Large intestine (tissue), 1 donor: ENCODE measurements around the gene CACNA2D2. TPM values are rescaled to one million over a fixed set of nuclear protein-coding genes. Genes with fewer than 3 reads are reported as not detected.

Experiments used
- polyA plus RNA-seq: library from polyadenylated mRNA; unstranded; fragments of 120-200 nt; gene quantifications from one replicate; pipeline ENCODE4 v1.2.1, GENCODE V29; 2013

The CACNA2D2 gene
- polyA plus RNA-seq, 1 donor, result 7.5 TPM

Other genes with a start within 250 kb of the CACNA2D2 start
- gene SEMA3B, start 234.5 kb downstream of the CACNA2D2 start, polyA plus RNA-seq, result 87.0 TPM
- gene LSMEM2, start 224.5 kb downstream of the CACNA2D2 start, polyA plus RNA-seq, result 0.25 TPM
- 55.4 TPM for gene IFRD2, start 211.2 kb downstream of the CACNA2D2 start, polyA plus RNA-seq
- gene HYAL3, start 204.2 kb downstream of the CACNA2D2 start, polyA plus RNA-seq, result 2.7 TPM
- gene NAA80, start 204.2 kb downstream of the CACNA2D2 start, polyA plus RNA-seq, result 9.6 TPM
- 2.1 TPM for gene HYAL1, start 200.1 kb downstream of the CACNA2D2 start, polyA plus RNA-seq
- 37.2 TPM for gene HYAL2, start 180.9 kb downstream of the CACNA2D2 start, polyA plus RNA-seq
- gene TUSC2, start 175.4 kb downstream of the CACNA2D2 start, polyA plus RNA-seq, result 28.0 TPM
- gene RASSF1, start 162.8 kb downstream of the CACNA2D2 start, polyA plus RNA-seq, result 19.5 TPM
- gene ZMYND10, start 157.9 kb downstream of the CACNA2D2 start, polyA plus RNA-seq, result 0.99 TPM
- 20.7 TPM for gene NPRL2, start 152.9 kb downstream of the CACNA2D2 start, polyA plus RNA-seq
- 20.6 TPM for gene CYB561D2, start 152.8 kb downstream of the CACNA2D2 start, polyA plus RNA-seq
- gene TMEM115, start 144.1 kb downstream of the CACNA2D2 start, polyA plus RNA-seq, result 44.2 TPM
- 6.8 TPM for gene C3orf18, start 64.1 kb upstream of the CACNA2D2 start, polyA plus RNA-seq
- 29.9 TPM for gene HEMK1, start 65.9 kb upstream of the CACNA2D2 start, polyA plus RNA-seq
- 47.8 TPM for gene CISH, start 108.1 kb upstream of the CACNA2D2 start, polyA plus RNA-seq
- gene MAPKAPK3, start 113.5 kb upstream of the CACNA2D2 start, polyA plus RNA-seq, result 81.6 TPM
- gene DOCK3, start 171.3 kb upstream of the CACNA2D2 start, polyA plus RNA-seq, result 0.81 TPM